NK-92 treated with Interleukin-12 subunit alpha and Interleukin-12 subunit beta, amount 100 ng/mL, for 24 hours (cell line): ENCODE measurements around the gene COL13A1.

Experiments
- DNase-seq: peaks from one replicate; lab custom pipeline; 2025; lab: John Stamatoyannopoulos, UW

The COL13A1 gene

DNA sequence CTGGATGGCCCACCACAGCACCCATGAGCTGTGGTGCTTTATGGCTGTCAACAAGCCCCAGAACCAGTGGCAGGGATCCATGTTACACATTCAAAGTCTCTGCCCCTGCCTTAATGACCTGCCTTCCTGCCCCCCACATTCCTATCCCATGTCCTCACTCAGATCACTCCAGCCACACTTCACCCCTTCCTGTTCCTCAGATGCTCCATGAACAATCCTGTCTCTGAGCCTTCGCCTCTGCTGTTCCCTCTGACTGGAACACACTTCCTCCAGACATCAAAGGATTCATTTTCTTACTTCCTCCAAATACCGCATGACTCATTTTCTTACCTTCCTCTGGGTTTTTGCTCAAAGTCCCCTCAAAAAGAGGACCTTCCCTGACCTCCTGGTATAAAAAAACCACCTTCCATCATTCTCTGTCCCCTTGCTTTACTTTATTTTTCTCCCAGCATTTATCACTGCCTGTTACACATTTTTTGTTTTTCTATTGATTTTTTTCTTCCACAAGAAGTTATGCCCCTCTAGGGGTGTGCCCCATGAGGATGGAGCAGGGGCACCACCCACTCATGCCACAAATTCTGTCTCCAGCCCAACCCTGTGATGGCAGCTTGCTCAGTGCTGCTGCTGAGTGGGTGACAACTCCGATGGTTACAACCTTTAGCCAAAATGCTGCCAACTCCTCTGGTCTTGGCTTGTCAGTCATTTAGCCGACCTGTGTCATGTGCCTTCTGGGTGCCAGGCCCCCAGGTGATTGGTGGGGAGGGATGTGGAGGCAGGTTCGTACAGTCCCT, 18.2 kb downstream of the COL13A1 start:
- DNase-seq: no peak

DNA sequence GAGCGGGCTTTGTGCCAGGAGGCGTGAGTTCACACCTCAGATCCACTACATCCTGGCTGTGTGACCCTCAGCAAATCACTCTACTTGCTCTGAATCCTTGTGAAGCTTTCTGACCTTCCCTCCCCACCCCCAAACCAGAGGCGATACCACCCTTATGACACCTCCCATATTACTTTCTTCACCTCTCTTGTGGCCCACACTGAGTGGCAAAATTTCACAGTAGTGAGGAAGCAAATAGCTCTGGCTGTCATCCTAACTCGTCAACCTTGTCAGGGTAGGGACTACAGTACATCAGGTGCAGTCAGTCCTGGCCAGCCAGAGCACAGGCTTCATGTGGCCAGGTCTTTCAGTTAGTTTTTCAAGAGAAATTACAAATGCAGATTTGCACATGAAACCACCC, 19.1 kb downstream of the COL13A1 start:
- no peak for DNase-seq

DNA sequence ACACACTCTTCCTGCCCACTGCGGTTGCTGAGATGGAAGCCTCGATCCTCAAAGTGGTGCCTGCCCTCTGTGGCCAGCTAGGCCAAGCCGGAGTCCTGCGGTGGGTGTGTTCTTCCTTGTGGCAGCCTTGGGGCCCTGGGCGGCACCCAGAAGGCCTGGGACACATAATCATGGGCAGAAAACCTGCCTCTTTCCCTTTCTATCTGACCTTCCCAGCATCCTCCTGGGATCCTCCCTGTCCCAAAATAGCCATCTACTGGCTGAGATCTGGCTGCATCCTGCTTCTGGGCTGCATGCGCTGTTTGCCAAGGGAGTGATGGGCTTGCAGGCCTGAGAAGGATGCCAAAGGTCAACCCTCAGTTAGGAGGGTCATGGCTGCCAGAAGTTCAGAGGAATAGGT, 23.9 kb downstream of the COL13A1 start:
- no peak for DNase-seq

DNA sequence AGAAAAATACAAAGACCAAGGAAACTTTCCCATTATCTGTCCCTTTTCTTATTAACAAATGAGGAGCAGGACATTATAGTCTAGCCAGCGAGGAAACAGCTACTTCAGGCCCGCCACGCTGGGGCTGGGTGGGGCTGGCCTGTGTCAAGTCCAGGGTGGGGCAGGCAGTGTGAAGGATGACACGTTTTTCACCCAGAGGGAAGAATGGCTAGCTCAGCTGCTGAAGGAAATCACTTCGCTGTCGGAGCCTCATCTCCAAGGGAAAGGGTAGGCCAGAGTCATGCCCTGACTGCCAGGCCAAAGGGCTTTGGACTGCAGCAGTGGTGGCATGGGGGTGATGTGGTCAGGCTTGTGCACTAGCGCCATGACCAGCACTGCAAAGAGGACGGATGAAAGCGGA, 24.4 kb downstream of the COL13A1 start:
- DNase-seq: no peak

- no peak for DNase-seq
These were observed 25.3 kb downstream of the COL13A1 start for GRCh38 chr10:69826789-69827554.

DNA sequence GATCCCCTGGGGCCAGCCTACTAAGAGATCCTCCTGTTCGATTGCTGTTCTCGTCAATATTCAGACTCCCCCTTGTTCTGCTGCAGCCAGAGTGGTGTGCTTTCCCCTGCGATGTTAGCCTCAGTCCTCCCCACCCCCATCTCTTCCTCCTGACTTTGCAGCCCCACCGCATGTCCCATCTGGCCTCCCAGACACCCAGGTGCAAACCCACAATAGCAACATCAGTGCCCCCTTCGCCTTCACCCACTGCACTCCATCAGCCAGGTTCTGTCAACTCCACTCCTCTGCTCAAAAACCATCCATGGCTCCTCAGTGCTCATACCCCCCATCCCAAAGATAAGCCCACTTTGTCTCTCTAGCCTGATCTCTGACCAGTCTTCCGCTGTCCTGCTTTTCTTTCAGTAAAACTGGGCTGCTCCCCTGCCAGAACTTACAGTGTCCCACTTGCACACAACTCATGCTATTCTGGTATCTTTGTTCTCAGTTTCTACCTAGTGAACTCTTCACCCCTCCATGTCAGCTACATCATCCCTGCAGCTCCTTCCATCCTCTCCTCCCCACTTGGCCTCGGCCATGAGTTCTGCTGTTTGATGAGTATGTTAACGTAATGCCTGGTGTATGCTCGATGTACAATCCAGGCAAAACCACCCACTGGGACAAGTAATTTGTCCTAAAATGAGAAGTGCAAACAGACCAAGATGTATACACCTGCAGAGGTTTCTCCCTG, 26.6 kb downstream of the COL13A1 start:
- no peak for DNase-seq

DNA sequence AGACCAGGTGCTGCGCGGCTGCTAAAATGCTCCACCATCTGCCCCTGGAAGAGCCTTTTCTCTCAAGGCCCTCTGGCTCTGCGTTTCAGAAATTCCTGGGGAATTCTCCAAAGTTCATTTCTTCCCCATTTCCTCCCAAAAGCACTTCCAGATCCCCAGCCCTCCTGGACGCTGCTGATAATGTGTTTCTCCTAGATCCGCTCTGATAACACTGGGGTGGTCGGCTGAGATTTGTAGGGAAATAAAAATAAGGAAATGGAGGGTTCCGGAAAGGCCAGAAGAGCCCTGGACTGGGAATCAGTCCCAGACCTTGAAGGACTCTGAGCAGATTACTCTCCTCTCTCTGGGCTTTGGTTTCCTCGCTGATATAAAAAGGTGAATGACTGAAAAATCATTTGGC, 28.1 kb downstream of the COL13A1 start:
- no peak for DNase-seq

DNA sequence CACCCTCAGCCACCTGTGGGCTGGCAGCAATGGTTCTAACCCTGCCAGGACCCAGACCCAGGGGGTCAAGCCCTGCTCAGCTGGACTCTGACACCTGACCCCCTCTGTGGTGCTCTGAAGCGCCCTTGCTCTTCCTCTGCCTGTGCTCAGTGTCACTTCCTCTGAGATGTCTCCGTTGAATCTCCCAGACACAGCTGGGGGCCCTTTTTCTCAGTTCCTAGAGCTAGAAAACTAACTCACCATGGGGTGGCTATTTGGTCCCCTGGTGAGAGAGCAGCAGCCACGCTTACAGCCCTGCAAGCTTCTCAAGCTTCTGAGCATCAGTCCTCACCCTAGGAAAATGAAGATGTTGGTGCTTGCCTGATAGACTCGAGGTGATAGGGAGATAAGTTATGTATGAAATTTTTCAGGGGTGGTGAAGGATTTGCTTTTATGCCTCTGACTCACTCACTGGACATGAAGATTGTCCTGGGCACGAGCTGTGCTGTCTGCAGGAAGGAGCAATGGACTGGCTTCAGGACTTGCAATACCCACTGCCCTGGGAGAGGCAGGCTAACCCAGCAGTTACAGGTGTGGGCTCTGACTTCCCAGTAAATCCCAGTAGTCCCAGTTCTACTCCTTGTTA, 29.6 kb downstream of the COL13A1 start:
- DNase-seq: no peak

DNA sequence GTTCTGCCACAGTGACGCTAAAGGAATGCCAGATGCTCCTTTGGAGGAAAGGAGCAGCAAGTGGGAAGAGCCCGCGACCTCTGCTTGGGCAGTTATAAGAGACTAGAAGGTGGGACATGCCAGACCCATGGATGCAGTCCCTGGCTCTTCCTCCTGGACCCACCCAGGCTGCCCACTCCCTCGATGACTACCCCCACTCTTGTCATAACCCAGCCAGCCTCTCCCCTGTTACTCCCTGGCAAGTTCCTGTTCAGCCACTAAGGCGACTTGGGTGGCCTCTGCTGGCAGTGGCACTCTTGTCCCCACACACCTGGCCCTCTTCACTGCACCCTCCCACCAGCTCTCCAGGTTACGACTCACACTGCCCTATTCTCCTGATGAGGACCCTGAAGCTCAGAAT, 33.5 kb downstream of the COL13A1 start:
- DNase-seq: no peak

GRCh38 chr10:69835875-69836730, 34.4 kb downstream of the COL13A1 start:
- DNase-seq: no peak

DNA sequence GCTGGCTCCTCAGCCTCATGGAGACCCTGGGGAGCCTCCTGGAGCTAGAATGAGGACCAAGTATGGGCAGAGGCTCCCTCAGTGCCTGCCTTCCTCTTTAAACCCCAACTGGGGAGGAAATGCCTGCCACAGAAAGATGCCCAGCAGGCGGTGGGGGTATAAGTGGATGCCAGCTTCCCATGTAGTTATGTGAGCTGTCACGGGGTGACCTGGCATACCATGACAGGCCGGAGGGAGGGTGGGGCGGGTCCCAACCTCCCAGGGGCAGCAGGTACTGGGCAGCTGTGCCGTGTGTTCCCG, 35.0 kb downstream of the COL13A1 start:
- no peak for DNase-seq

GRCh38 chr10:69837261-69837660, 35.6 kb downstream of the COL13A1 start:
- no peak for DNase-seq

DNA sequence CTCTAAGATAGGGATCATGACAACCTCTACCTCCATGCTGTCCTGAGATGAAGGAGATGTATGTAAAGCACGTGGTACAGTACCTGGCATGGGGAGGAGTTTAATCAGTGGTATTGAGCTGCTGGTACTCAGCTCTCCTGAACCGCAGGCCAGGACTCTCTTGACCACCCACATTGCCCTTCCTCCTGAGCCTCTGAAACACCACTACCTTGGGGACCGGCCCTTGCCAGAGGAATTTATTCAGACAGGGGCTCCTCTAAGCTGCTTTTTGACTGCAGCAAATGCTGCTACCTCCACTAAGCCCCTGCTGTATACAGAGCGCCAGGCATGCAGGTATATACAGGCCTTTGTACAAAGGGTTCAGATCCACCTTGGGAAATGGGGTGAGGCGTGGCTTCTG, 36.7 kb downstream of the COL13A1 start:
- no peak for DNase-seq

DNA sequence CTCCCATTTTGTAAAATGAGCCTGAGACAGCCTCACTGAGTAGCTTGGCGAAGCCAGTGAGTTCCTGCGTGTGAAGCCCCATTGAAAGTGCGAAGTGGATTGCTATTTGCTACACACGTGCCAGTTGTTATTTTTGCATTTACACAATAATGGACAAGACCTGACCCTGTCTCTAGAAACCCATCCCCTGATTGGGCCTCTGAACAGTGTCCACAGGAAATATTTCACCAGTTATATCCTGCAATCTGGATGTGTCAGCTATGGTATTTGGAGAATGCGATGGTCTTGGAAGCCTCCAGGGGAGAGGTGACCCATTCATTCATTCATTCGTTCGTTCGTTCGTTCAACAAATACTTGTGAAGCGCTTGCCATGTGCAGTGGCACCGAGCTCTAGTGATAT, 37.1 kb downstream of the COL13A1 start:
- no peak for DNase-seq

DNA sequence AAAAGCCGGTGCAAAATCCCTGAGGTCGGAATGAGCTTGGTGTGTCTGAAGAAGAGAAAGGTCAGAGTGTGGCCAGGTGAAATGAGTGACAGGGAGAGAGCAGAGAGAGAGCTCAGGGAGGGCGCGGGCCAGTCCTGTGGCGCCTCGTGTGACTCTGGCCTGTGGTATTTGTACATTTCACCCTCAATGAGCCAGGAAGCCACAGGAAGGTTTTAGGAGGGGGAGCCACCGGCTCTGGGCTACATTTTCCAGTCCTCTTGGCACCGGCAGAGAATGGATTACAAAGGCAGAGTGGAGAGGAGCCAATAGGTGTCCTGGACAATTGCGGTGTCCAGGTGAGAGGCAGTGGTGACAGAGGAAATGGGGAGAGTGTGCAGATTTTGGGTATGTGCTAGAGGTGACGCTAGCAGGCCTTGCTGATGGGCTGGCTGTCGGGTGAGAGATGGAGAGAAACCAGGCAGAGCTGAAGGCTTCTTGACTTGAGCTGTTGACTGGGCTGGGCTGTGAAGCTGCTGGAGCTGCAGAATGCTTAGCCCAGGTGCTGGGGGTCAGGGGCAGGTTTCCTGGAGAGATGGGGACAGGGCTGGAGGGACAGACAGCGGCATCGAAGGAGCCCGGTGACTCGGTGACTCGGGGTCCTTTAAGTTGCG, 38.1 kb downstream of the COL13A1 start:
- no peak for DNase-seq

DNA sequence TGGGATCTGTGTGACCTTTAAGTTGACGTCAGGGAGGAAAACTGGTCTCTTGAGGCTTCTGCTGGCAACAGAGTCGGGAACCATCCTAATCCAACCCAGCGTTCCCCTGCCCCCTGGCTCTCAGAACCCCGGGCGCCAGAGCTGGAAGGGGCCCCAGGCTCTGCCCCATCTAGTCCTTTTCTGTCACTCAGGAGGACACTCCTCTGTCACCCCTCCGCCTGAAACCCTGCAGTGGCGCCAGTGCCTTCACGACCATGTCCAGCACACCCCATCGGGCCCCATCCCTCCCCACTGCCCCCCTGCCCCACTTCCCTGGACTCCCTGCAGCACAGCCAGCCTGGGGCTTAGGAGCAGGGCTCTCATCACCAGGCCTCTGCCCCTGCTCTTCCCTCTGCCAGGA, 39.1 kb downstream of the COL13A1 start:
- DNase-seq: no peak

GRCh38 chr10:69842020-69842419, 40.3 kb downstream of the COL13A1 start:
- DNase-seq: no peak

DNA sequence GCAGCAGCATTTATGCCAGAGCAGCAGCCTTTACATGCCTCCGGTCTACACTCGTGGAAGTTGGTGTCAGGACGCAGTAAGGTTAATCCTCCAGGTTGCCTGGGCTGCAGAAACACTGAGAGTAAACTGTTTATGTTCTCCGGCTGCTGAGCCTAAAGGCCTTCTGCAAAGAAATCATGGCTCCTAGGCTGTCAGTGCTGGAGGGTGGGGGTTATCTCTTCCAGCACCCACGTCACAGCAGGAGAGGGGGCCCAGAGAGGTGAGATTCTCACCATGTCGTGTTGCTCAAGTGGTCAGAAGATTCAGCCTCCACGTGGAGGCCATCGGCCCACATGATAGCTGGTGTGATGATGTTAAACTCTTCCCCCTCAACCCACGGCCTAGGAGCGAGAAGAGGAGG, 41.2 kb downstream of the COL13A1 start:
- no peak for DNase-seq

DNA sequence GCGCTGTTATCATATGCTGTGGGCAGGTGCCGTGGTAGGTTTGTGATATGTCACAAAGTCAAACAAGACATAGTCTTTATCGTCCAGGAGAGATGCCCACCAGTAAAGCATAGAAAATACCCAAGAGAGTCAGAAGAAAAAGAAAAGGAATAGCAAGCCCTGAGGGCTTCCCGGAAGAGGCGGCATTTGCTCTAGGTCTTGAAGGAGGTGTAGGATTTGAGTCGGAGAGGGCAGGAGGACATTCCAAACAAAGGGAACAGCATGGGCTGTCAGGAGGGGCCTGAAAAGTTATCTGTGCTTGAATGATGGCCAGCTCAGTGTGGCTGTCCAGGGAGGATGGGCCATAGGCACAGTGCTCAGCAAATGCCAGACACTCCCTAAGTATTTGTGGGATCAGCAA, 42.2 kb downstream of the COL13A1 start:
- no peak for DNase-seq

GRCh38 chr10:69844698-69845097, 43.0 kb downstream of the COL13A1 start:
- no peak for DNase-seq
